ENCODE measurements around the gene ABTB1. TPM values are rescaled to one million over a fixed set of nuclear protein-coding genes. Genes with fewer than 3 reads are reported as not detected.
A peak's percentile ranks its signal among the peaks of the same experiment; 100 is the strongest.

ABTB1 gene
- total and polyA plus RNA-seq, 7 donors: 18.0 to 75.3 (median 36.5) TPM

DNA sequence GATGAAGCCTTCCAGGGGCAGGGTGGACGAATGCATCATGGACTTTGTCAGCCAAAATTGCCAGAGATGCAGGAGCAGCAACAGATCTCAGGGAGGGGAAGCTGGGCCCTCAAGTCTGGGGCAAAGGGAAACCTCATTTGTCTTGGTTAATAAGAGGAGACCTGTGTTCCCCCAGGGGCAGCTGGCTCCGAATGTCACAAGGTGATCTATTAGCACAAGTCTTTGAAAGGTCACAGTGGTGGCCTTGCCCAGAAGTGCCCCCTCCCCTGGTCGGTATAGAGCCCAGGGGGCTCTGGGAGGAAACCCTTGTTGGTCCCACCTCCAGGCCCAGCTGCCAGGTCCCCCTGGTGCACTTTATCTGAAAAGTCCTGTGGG is 46.2 kb downstream of the ABTB1 start:
- intact Hi-C loops (cut with DNase I): no loop called here
- H3K27ac ChIP-seq: peak overlapping the region in 1 of 4 donors; percentile 1
- no peak overlapping the region for H3K4me3 ChIP-seq
- H3K4me1 ChIP-seq: peaks cover 0 to 62% (median 32%) of the 10 kb centered on the region in 4 donors
- H3K9me3 ChIP-seq: no peaks in the 10 kb centered on the region
- peaks cover 0 to 11% (median 0%) of the 10 kb centered on the region in 4 donors for H3K36me3 ChIP-seq
- DNase-seq: no peak
- WGBS, 2 donors: 81 to 87% methylated on average over 3 of the region's 3 CpGs
- TF ChIP-seq, protein P1, sequence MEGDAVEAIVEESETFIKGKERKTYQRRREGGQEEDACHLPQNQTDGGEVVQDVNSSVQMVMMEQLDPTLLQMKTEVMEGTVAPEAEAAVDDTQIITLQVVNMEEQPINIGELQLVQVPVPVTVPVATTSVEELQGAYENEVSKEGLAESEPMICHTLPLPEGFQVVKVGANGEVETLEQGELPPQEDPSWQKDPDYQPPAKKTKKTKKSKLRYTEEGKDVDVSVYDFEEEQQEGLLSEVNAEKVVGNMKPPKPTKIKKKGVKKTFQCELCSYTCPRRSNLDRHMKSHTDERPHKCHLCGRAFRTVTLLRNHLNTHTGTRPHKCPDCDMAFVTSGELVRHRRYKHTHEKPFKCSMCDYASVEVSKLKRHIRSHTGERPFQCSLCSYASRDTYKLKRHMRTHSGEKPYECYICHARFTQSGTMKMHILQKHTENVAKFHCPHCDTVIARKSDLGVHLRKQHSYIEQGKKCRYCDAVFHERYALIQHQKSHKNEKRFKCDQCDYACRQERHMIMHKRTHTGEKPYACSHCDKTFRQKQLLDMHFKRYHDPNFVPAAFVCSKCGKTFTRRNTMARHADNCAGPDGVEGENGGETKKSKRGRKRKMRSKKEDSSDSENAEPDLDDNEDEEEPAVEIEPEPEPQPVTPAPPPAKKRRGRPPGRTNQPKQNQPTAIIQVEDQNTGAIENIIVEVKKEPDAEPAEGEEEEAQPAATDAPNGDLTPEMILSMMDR (IDR thresholded peaks at IDR 0.05): no peak
- TF ChIP-seq POLR2AphosphoS5 (IDR thresholded peaks at IDR 0.05) (no peak), EP300 (IDR thresholded peaks at IDR 0.05) (no peak)
- H3K27me3 ChIP-seq: no peaks in the 10 kb centered on the region

DNA sequence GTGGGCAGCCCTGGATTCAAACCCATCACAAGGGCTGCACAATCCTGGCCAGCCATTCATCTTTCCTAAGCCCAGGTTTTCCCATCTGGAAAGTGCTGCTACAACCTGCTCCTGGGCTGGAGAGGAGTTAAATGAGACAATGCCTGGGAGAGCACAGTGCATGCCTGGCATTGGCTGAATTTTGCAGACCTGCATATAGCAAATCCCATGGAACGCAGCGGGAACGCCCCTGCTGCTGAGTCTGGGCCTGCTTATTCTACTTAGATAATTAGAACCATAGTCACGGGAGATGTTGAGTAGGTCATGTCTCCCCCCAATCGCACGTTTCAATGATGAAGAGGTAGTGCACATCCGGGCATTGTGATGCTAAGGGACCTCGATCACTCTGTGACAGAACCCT is 46.6 kb downstream of the ABTB1 start:
- peak; percentile 22 for DNase-seq
- Histone ChIP-seq H3K27me3 (no peaks in the 10 kb centered on the region), H3K9me3 (no peaks in the 10 kb centered on the region), H3K36me3 (peaks cover 0 to 11% (median 0%) of the 10 kb centered on the region in 4 donors), H3K27ac (no peak overlapping the region), H3K4me3 (no peak overlapping the region), H3K4me1 (peaks cover 0 to 62% (median 32%) of the 10 kb centered on the region in 4 donors)
- 96 to 97% methylated on average over 8 of the region's 8 CpGs for WGBS, 2 donors
- intact Hi-C loops (cut with DNase I): no loop called here
- no peak for TF ChIP-seq POLR2AphosphoS5 (IDR thresholded peaks at IDR 0.05)
- TF ChIP-seq, protein P1 (IDR thresholded peaks at IDR 0.05): no peak
- TF ChIP-seq EP300 (IDR thresholded peaks at IDR 0.05): no peak
- TF ChIP-seq POLR2A (IDR thresholded peaks at IDR 0.05): no peak

DNA sequence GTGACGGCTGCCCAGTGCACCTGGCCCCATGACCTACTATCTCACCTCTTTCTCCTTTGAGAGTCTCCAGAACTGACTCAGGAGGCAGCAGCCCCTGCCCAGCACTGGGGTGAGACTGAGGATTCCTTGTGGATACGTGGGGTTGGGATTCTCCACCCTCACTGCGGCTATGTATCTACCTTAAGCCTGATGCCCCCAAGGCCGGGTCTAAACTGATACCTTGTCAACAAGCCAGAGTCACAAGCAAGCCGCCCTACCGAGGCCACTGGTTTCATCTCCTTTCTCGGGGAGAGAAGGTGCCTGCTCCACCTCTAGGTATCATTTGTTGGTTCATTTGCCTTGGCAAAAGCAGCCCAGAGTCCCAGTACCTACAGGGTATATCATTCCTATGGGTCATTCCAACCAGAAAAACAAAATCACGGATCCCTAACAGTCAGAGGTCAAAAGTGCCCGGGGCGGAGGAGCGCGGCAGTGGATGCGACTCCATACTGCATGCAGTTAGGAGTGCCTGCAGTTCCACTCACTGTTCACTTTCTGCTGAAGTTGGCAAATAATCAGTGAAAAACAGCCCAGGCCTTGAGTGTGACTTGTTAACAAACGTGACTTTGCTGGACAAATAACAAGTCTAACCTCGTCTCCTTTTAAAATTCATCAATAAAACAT is 47.5 kb downstream of the ABTB1 start:
- Histone ChIP-seq H3K27me3 (no peaks in the 10 kb centered on the region), H3K36me3 (peaks cover 0 to 11% (median 0%) of the 10 kb centered on the region in 4 donors), H3K27ac (peak overlapping the region in 1 of 4 donors; percentile 3), H3K4me3 (no peak overlapping the region), H3K4me1 (peaks cover 0 to 59% (median 32%) of the 10 kb centered on the region in 4 donors), H3K9me3 (no peaks in the 10 kb centered on the region)
- DNase-seq: peak; percentile 43
- 93 to 94% methylated on average over 15 of the region's 15 CpGs for whole genome bisulfite sequencing, 2 donors
- TF ChIP-seq EP300 (IDR thresholded peaks at IDR 0.05) (no peak), POLR2A (IDR thresholded peaks at IDR 0.05) (no peak), POLR2AphosphoS5 (IDR thresholded peaks at IDR 0.05) (no peak)
- TF ChIP-seq, protein P1 (IDR thresholded peaks at IDR 0.05): no peak
- intact Hi-C loops (cut with DNase I): no loop called here

DNA sequence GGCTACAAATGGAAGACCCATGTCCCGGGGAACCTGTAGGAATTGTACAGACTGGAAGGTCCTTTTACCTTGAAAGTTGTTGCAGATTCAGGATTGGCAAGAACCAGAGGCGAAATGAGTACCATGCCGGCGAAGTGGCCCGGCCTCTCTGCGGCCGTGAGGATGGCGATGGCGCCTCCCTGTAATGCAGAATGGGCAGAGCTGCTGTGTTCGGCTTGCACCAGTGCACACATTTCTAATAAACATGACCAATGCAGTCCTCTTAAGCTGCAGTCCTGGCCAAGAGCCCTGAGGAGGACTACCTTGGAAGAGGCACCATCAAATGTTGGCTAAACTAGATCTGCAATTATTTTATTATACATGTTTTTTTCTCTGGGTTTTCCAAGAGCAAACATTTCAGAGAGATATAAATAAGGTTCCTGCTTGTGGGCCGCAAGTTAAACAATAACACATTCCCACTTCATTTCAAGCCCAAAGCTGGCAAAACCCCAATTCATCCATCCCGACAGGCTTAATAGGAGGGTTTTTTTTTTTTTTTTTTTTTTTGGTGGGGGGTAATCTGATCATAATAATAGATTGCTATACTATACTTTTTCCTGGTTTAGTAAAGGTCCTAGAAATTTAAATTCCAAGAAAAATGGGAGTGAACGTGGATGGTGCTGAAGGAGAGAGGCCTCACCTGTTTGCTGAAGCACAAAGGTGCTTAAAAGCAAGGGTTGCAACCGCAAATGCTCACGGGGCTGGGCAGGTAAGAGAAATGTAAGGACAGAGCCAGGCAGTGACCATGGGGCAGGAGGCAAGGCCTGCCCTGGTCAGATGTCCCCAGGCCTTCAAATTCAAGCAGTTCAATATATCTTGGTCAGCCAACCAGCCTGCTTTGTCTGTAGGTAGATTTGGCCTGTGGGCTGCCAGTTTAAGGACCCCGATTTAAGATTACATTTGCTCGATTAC is 48.5 kb downstream of the ABTB1 start:
- DNase-seq: peak; percentile 44

More for the DNA sequence above, 48.5 kb downstream of the ABTB1 start:
- peak overlapping the region in 2 of 4 donors; percentile 3 to 75 for H3K27ac ChIP-seq
- H3K36me3 ChIP-seq: peaks cover 0 to 11% (median 0%) of the 10 kb centered on the region in 4 donors
- peaks cover 0 to 54% (median 32%) of the 10 kb centered on the region in 4 donors for H3K4me1 ChIP-seq
- TF ChIP-seq, protein P1 (IDR thresholded peaks at IDR 0.05): no peak
- no peak for TF ChIP-seq EP300 (IDR thresholded peaks at IDR 0.05)
- no peak for TF ChIP-seq POLR2AphosphoS5 (IDR thresholded peaks at IDR 0.05)
- no peak for TF ChIP-seq POLR2A (IDR thresholded peaks at IDR 0.05)
- H3K4me3 ChIP-seq: no peak overlapping the region
- intact Hi-C loops (cut with DNase I): no loop called here
- no peaks in the 10 kb centered on the region for H3K9me3 ChIP-seq
- 74 to 87% methylated on average over 17 of the region's 17 CpGs for WGBS, 2 donors
- no peaks in the 10 kb centered on the region for H3K27me3 ChIP-seq

Measured in sigmoid colon (tissue), 7 donors.